ENCODE results near the gene TUBGCP2.
A peak's percentile ranks its signal among the peaks of the same experiment; 100 is the strongest.

The TUBGCP2 gene

DNA sequence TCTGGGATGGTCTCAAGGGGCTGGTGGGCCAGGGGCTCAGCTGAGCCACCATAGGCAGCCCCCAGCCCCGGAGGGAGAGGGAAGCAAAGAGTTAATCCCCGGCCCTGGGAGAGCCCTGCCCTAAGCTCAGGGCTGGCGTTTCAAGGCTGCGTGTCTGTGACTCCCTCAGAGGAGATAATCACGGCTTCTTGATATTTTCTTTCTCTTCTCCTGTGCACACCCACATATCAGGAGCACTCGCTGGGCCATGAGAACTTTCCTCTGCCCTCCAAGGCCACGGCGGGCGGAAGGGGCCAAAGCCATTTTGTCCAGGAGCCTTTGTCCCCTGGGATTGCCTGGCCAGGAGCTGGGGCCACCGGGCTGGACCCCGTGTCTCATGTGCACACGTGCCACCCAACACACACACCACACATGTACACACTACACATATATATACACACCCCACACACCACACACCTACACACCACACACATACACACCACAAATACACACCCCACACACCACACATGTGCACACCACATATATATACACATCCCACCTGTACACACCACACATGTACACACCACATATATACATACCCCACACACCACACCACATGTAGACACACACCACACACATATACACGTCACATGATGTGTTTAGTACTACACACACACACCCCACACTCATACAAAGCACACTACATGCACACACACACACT, 54.1 kb downstream of the TUBGCP2 start:
- Histone ChIP-seq H3K9me3 (ENCODE audit: control insufficient read depth, insufficient read depth, low read depth, low read length) (no peaks in the 10 kb centered on the region), H3K36me3 (ENCODE audit: control insufficient read depth in 2 of 2, insufficient read depth in 1 of 2, low read length in 2 of 2) (no peaks in the 10 kb centered on the region), H3K27ac (ENCODE audit: extremely low read depth, low read depth, low read length) (no peak overlapping the region), H3K4me1 (ENCODE audit: control insufficient read depth, insufficient read depth, low read length) (no peaks in the 10 kb centered on the region; the same call in 1 of the 2 replicates), H3K4me3 (ENCODE audit: low read depth, low read length) (no peak overlapping the region)
- ChIA-PET POLR2A (no interaction called here), CTCF (no interaction called here)
- TF ChIP-seq ZFHX2 (tag by site-specific recombination; conservative IDR thresholded peaks at IDR 0.05) (peak; percentile 70), ZNF626 (tag by site-specific recombination; IDR thresholded peaks at IDR 0.05) (no peak), ZNF776 (tag by site-specific recombination; IDR thresholded peaks at IDR 0.05; ENCODE audit: borderline replicate concordance) (no peak), ZNF426 (tag by site-specific recombination; IDR thresholded peaks at IDR 0.05) (no peak), ZNF785 (tag by site-specific recombination; IDR thresholded peaks at IDR 0.05) (peak; percentile 55; the same call in 1 of the 2 replicates), ZNF18 (tag by site-specific recombination; IDR thresholded peaks at IDR 0.05) (peak; percentile 97), TCF7L2 (IDR thresholded peaks at IDR 0.05; ENCODE audit: borderline replicate concordance, low read depth, low read length) (no peak), ZNF23 (tag by site-specific recombination; IDR thresholded peaks at IDR 0.05; ENCODE audit: borderline replicate concordance) (no peak), BCL11B (tag by site-specific recombination; IDR thresholded peaks at IDR 0.05; ENCODE audit: low read depth) (no peak), KLF10 (tag by site-specific recombination; IDR thresholded peaks at IDR 0.05) (no peak), EGR2 (tag by site-specific recombination; IDR thresholded peaks at IDR 0.05; ENCODE audit: low read depth) (peak; percentile 69; the same call in 1 of the 2 replicates)

DNA sequence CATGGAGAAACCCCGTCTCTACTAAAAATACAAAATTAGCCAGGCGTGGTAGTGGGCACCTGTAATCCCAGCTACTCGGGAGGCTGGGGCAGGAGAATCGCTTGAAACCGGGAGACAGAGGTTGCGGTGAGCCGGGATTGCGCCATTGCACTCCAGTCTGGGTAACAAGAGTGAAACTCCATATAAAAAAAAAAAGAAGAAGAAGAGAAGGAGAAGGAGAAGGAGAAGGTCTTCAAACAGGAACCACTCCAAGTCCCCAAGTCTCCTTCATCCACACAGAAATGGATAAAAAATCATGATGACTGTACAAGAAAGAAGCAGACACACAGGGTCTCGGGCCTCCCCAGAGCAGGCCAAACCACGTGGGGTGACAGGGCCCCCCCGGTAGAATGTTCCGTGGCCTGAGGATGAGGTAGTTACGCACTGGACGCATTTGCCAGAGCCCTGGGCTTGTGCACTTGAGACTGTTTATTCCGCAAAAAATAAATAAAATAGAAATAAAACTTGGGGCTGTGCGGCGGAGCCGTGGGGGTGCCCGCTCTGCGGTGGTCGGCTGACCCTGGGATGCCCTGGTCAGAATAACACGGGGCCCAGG, 55.2 kb downstream of the TUBGCP2 start:
- Histone ChIP-seq H3K4me3 (ENCODE audit: low read depth, low read length) (no peak overlapping the region), H3K27ac (ENCODE audit: extremely low read depth, low read depth, low read length) (no peak overlapping the region), H3K9me3 (ENCODE audit: control insufficient read depth, insufficient read depth, low read depth, low read length) (no peaks in the 10 kb centered on the region), H3K36me3 (ENCODE audit: control insufficient read depth in 2 of 2, insufficient read depth in 1 of 2, low read length in 2 of 2) (no peaks in the 10 kb centered on the region), H3K4me1 (ENCODE audit: control insufficient read depth, insufficient read depth, low read length) (no peaks in the 10 kb centered on the region; the same call in 1 of the 2 replicates)
- CTCF ChIA-PET, result no interaction called here
- POLR2A ChIA-PET, result no interaction called here
- no peak for TF ChIP-seq ZNF146 (tag by site-specific recombination; IDR thresholded peaks at IDR 0.05)
- no peak for TF ChIP-seq FEZF1 (tag by site-specific recombination; IDR thresholded peaks at IDR 0.05)
- no peak for TF ChIP-seq ZNF341 (tag by site-specific recombination; IDR thresholded peaks at IDR 0.05; ENCODE audit: low read depth)
- no peak for TF ChIP-seq ZNF747 (tag by site-specific recombination; IDR thresholded peaks at IDR 0.05)
- no peak for TF ChIP-seq ZNF558 (tag by site-specific recombination; IDR thresholded peaks at IDR 0.05)
- no peak for TF ChIP-seq EGR2 (tag by site-specific recombination; IDR thresholded peaks at IDR 0.05; ENCODE audit: low read depth)
- no peak for TF ChIP-seq ZNF660 (tag by site-specific recombination; IDR thresholded peaks at IDR 0.05)
- no peak for TF ChIP-seq ZNF266 (tag by site-specific recombination; IDR thresholded peaks at IDR 0.05; ENCODE audit: low read depth)
- no peak for TF ChIP-seq MYNN (tag by site-specific recombination; IDR thresholded peaks at IDR 0.05; ENCODE audit: borderline replicate concordance)
- no peak for TF ChIP-seq ZNF670 (tag by site-specific recombination; IDR thresholded peaks at IDR 0.05; ENCODE audit: low read depth)
- no peak for TF ChIP-seq WT1 (tag by site-specific recombination; IDR thresholded peaks at IDR 0.05)
- TF ChIP-seq KLF17 (tag by site-specific recombination; IDR thresholded peaks at IDR 0.05), result no peak
- TF ChIP-seq ZNF140 (tag by site-specific recombination; IDR thresholded peaks at IDR 0.05), result no peak
- no peak for TF ChIP-seq ZNF561 (tag by site-specific recombination; IDR thresholded peaks at IDR 0.05; ENCODE audit: borderline replicate concordance)
- TF ChIP-seq HOXA7 (CRISPR knock-in tag; IDR thresholded peaks at IDR 0.05; ENCODE audit: borderline replicate concordance), result no peak
- TF ChIP-seq, protein P1, sequence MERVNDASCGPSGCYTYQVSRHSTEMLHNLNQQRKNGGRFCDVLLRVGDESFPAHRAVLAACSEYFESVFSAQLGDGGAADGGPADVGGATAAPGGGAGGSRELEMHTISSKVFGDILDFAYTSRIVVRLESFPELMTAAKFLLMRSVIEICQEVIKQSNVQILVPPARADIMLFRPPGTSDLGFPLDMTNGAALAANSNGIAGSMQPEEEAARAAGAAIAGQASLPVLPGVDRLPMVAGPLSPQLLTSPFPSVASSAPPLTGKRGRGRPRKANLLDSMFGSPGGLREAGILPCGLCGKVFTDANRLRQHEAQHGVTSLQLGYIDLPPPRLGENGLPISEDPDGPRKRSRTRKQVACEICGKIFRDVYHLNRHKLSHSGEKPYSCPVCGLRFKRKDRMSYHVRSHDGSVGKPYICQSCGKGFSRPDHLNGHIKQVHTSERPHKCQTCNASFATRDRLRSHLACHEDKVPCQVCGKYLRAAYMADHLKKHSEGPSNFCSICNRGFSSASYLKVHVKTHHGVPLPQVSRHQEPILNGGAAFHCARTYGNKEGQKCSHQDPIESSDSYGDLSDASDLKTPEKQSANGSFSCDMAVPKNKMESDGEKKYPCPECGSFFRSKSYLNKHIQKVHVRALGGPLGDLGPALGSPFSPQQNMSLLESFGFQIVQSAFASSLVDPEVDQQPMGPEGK (tag by site-specific recombination; IDR thresholded peaks at IDR 0.05), result no peak

All from HEK293 (cell line).